GM12892 (cell line): ENCODE measurements around the gene DERL3.

Source experiments
- DNase-seq: peaks from one replicate; pipeline ENCODE4 v3.0.0; 2011; ENCODE audit not compliant: insufficient read length
- FAIRE-seq: peaks from 2 replicates; lab custom pipeline; 2011; peaks lifted over from hg19 to GRCh38; lab: Jason Lieb, UNC
- POLR2A ChIP-seq: IDR thresholded peaks from 2 replicates; pipeline ENCODE4 v1.6.1; 2011; ENCODE audit warnings: low read depth, low read length, control low read depth
- POLR2AphosphoS5 ChIP-seq: IDR thresholded peaks from 2 replicates; pipeline ENCODE4 v1.6.1; 2011; ENCODE audit warnings: low read depth, low read length, control low read depth
- TAF1 ChIP-seq: IDR thresholded peaks from 2 replicates; pipeline ENCODE4 v1.6.1; 2011; ENCODE audit warnings: low read depth, mild to moderate bottlenecking, control low read depth, low read length, borderline replicate concordance

Gene DERL3

DNA sequence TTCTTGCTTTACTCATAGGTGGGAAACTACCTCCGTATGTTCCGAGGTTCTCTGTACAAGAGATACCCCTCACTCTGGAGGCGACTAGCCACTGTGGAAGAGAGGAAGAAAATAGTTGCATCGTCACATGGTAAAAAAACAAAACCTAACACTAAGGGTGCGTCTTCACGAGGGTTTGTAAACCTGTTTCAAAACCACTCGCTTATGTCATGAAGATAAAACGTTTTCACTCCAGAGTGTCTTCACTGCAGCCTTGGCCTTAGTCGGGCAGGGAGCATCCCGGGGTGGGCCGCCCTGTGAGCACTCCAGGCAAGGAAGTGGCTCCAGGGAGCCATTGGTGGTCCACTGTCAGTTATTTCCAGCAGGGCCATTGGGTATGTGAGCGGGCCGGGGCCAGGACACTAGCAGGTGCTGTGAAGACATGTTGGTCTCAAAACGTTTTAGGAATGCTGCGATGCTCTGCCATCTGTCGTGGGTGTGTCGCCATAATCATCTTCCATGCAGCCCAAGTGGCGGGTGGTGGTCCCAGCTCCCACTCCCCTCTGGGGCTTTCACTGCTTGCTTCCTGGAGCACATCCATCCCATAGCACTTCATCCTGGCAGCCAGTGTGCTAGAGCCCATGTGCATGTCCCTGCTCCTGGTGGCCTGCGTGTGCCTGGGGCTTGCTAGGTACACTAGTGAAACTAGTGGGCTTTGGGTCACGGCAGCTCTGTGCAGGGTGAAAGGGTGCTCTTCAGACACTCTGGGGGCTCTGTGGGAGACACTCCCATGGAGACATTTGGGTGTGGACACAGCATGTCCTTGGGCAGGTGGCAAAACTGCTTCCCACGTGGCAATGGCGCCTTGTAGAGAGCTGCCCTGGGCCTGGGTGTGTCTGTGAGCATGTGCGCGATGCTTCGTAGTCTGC is 46.8 kb downstream of the DERL3 start:
- DNase-seq = no peak
- FAIRE-seq = no peak
- TF ChIP-seq POLR2AphosphoS5 = no peak
- no peak for TF ChIP-seq POLR2A
- TF ChIP-seq TAF1 = no peak

DNA sequence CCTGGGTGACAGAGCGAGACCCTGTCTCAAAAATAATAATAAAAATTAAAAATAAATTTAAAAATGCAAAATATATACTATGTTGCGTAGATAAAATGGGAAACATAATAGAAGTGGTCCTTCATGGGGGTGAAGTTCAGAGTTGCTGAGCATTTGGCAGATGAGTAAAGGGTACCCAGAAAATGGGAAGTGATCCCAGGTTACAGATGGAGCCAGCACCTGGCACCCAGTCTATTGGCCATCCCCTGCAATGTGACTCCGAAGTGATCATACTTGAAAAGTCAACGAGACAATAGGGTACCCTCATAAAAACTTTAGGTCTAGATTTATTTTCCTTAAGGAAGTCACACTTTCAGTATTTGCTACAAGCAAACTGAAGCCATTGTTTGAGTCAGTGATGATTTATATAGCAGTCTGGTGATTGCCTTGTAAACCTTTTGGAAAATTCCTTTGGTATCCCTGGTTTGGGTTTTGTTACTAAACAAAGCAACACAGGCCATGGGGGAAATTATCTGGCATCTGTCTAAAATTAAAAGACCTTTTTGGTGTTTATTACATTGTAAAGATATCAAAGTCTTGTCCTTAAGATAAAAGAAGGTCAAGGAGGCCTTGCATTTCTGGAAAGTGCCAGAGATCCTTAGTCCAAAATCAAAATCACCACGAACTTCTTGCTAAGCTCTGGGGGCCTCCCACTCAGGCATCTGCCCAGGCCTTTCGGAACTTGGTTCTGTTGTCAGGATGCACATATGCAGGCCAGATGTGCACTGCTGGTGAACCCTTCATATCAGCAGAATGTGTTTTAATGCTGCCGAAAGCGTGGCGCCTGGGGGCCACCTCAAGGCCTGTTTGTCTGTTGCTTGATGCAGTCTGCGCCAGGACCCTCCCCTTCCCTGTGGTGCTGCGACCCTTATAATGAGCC is 47.7 kb downstream of the DERL3 start:
- FAIRE-seq = no peak
- no peak for DNase-seq

DNA sequence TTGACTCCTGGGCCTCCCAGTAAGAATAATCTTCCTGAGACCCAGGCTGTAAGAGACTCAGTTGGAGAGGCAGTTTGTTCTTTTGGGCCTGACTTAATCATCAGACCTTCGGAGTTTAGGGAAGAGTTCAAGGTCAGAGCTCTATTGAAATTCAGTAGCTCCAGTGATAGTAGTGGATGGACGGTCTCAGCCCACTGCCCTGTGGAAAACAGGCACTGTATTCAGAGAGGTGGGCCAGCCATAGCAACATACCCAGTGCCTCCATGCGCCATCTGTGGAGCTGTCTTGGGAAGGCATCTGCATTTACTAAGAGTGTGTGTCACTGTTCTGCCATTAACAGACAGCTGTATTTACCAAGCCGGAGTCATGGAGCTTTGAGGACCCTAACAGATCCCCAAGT is 49.2 kb downstream of the DERL3 start:
- no peak for TF ChIP-seq POLR2AphosphoS5
- no peak for TF ChIP-seq TAF1
- TF ChIP-seq POLR2A = no peak
- DNase-seq = no peak
- no peak for FAIRE-seq

More for the DNA sequence above, 47.7 kb downstream of the DERL3 start:
- TF ChIP-seq POLR2AphosphoS5 (no peak), TAF1 (no peak), POLR2A (no peak)

DNA sequence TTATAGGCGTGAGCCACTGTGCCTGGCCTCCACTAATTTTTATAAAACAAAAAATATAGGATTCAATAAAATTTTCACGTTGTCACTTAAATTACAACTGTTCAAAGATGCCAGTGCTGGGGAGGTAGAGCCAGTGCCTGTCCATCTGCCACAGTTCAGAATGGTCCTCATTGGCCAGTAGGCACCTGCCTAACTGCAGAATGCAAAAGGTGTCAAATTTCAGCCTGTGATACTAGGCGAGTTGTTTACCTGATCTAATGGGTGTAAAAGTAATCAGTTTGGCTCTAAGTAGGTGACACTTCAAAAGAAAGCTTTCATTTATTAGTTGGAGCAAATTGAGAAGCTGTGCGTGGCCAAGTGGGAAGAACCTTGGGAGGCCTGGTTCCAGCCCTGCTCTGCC is 49.7 kb downstream of the DERL3 start:
- no peak for FAIRE-seq
- TF ChIP-seq TAF1 (no peak), POLR2A (no peak), POLR2AphosphoS5 (no peak)
- DNase-seq = no peak

DNA sequence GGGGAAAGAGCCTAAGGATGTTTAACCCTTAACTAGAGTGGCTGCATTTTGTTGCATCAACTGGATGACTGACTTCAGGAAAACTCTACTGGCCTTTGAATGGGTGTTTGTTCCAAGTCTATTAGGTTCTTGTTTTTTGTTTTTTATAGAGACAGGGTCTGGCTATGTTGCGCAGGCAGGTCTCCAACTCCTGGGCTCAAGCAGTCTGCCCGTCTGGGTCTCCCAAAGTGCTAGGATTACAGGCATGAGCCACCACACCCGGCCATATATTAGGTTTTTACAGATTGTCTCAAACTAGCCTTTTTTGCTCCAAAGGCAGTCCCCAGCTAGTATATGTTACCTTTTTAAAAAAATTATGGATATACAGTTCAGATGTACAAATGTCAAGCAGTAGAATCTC is 50.9 kb downstream of the DERL3 start:
- TF ChIP-seq TAF1 = no peak
- TF ChIP-seq POLR2AphosphoS5 = no peak
- no peak for TF ChIP-seq POLR2A
- DNase-seq (no peak), FAIRE-seq (no peak)

DNA sequence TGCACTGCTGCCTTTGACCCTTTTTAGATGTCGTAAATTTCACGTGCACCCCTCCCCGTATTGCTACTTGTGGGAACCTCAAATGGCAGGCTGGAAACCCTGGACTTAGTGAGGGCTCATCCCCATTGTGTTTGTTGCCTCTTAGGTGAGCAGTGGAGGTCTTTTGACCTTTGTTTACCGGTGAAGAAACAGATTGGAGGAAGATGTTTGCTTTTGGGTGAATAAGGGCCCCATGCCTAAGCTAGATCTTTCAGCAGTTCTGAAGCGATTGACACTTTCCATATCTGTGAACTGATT is 51.3 kb downstream of the DERL3 start:
- no peak for DNase-seq
- FAIRE-seq = no peak
- no peak for TF ChIP-seq POLR2AphosphoS5
- TF ChIP-seq POLR2A = no peak
- TF ChIP-seq TAF1 = no peak

DNA sequence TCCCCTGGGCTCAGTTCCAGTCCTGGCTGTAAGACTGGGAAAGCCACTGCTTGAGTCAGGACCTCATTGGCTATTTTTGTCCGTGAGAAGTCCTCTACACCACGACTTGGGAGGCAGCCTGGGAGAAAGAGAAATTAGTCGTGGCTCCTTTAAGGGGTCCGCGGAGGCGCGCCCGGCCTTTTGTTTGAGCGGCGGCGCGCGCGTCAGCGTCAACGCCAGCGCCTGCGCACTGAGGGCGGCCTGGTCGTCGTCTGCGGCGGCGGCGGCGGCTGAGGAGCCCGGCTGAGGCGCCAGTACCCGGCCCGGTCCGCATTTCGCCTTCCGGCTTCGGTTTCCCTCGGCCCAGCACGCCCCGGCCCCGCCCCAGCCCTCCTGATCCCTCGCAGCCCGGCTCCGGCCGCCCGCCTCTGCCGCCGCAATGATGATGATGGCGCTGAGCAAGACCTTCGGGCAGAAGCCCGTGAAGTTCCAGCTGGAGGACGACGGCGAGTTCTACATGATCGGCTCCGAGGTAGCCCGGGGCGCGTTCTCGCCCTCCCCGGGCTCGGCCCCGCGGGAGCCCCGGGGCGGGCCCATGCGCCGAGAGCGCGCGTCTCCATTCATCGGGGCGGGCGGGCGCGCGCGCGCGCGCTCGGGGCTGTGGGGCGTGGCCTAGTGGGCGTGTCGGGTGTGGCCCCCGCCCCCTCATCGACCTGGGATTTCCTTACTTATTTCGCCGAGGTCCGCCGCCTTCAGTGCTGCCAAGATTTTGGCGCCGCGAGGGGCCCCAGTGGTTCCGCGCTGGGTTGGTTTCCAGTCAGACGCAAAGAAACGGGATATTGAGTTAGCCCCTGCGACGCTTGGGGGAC is 51.8 kb downstream of the DERL3 start, which contains the start of gene SMARCB1:
TSS of gene SMARCB1 (plus strand) at position 215 of the 848 bp plus-strand sequence. CDS start at position 419, 204 bp downstream.
- DNase-seq (peak; percentile 97), FAIRE-seq (peak; percentile 96)
- peak; percentile 53; the same call in 1 of the 2 replicates for TF ChIP-seq TAF1
- TF ChIP-seq POLR2A = peak; percentile 80
- peak; percentile 63; the same call in 1 of the 2 replicates for TF ChIP-seq POLR2AphosphoS5

DNA sequence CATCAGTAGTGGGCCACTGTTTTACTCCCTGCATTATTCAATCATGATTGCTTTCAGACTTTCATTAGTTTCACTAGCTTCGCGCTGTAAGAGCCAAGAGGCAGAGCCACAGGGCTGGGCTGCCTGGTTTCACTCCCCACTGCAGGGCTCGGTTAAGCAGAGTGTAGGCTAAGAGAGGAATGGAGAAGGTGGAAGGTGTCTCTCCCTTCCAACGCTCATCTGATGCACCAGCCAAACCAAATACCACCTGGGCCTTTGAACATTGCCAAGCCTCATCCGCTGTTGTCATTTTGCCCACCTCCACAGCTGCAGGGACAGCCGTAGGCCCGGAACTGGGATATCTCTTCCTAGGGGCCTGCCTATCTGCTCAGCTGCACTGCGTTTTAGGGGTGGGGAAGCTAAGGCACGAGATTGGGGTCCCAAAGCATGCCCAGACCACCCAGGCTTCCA is 52.5 kb downstream of the DERL3 start:
- DNase-seq (no peak), FAIRE-seq (no peak)
- TF ChIP-seq TAF1 (no peak), POLR2A (no peak), POLR2AphosphoS5 (no peak)
